SU-DHL-6 (cell line): ENCODE data around the gene SPACA1.

Source experiments
- H2AFZ ChIP-seq: fragments of 200-600 bp; sonication (generic); 2 replicates; pipeline ENCODE4 v1.6.1; 2014; ENCODE audit warnings: low read depth, mild to moderate bottlenecking, moderate library complexity, mixed read lengths, antibody characterized with exemption, low read length; ENCODE audit not compliant: severe bottlenecking
- H3F3A ChIP-seq: fragments of 200-600 bp; shearing (Covaris generic); 2 replicates; pipeline ENCODE4 v1.6.0; 2016; ENCODE audit warnings: antibody characterized with exemption, mild to moderate bottlenecking; ENCODE audit not compliant: insufficient read depth
- H3K27ac ChIP-seq: fragments of 200-600 bp; sonication (generic); 2 replicates; pipeline ENCODE4 v1.5.1; 2016; ENCODE audit warnings: low read depth, mild to moderate bottlenecking, low read length, moderate library complexity, mixed read lengths
- H3K27me3 ChIP-seq: fragments of 200-600 bp; sonication (generic), shearing (Covaris generic); 2 replicates; pipeline ENCODE4 v1.6.0; 2014; ENCODE audit warnings: mild to moderate bottlenecking, low read length
- H3K36me3 ChIP-seq: fragments of 200-600 bp; sonication (generic); 2 replicates; pipeline ENCODE4 v1.6.1; 2014; ENCODE audit warnings: mild to moderate bottlenecking, low read length, mixed read lengths
- H3K4me2 ChIP-seq: fragments of 300-600, 200-600 bp; shearing (Covaris generic), sonication (generic); 2 replicates; pipeline ENCODE4 v1.6.0; 2014; ENCODE audit warnings: low read length, low read depth, mild to moderate bottlenecking; ENCODE audit not compliant: poor library complexity, severe bottlenecking
- H3K4me3 ChIP-seq: fragments of 200-600 bp; sonication (generic); 2 replicates; pipeline ENCODE4 v1.5.1; 2014; ENCODE audit warnings: antibody characterized with exemption, low read length, mild to moderate bottlenecking, mixed read lengths; ENCODE audit not compliant: insufficient read depth, poor library complexity, severe bottlenecking
- H3K79me2 ChIP-seq: fragments of 200-600 bp; sonication (generic); 2 replicates; pipeline ENCODE4 v1.6.1; 2014; ENCODE audit warnings: mild to moderate bottlenecking, low read length, moderate library complexity; ENCODE audit not compliant: insufficient read depth
- H3K9ac ChIP-seq: fragments of 200-600 bp; sonication (generic); 2 replicates; pipeline ENCODE4 v1.7.0; 2014; ENCODE audit warnings: mild to moderate bottlenecking, low read length
- H3K9me2 ChIP-seq: fragments of 200-600 bp; sonication (generic); replicated peaks from 2 replicates; pipeline ENCODE4 v1.6.1; 2014; ENCODE audit warnings: low read length; ENCODE audit not compliant: insufficient read depth
- H3K9me3 ChIP-seq: fragments of 200-600 bp; sonication (generic); 2 replicates; pipeline ENCODE4 v1.6.1; 2014; ENCODE audit warnings: low read length, mixed read lengths; ENCODE audit not compliant: insufficient read depth
- H4K20me1 ChIP-seq: fragments of 200-600 bp; sonication (generic); 2 replicates; pipeline ENCODE4 v1.6.1; 2014; ENCODE audit warnings: low read depth, mild to moderate bottlenecking, antibody characterized with exemption, low read length, moderate library complexity, mixed read lengths
- EZH2phosphoT487 ChIP-seq: fragments of 200-600 bp; sonication (generic), shearing (Covaris generic); conservative IDR thresholded peaks from 2 replicates; pipeline ENCODE4 v1.6.1; 2018; ENCODE audit warnings: mild to moderate bottlenecking, antibody characterized with exemption, low read length, moderate library complexity, mixed read lengths
- TF ChIP-seq, protein P1 (sequence below): fragments of 200-600 bp; sonication (generic); IDR thresholded peaks from one replicate; pipeline ENCODE4 v1.5.1; 2017; ENCODE audit warnings: antibody characterized with exemption, mild to moderate bottlenecking, low read length, moderate library complexity; ENCODE audit not compliant: insufficient read depth, poor library complexity, severe bottlenecking

SPACA1 gene

DNA sequence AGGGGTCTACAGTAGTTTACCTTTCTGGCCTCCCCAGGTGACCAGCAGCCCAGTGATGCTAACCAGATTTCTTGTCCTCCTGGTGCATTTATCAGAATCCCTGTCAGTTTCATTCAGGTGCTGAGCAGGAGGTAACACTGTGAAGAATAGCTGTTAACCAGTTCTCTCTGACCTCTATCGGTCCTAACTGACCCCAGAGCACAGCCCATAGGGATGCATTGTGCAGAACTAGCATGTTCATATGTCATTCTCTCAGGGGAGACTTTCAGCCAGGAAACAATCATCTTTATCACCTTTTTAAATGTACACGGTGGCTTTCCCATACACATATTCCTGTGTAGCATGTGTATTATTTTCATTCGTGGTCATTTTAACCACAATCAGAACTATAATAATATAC, 68.6 kb downstream of the SPACA1 start:
- no peaks in the 10 kb centered on the region for H4K20me1 ChIP-seq
- H3K9me3 ChIP-seq = no peaks in the 10 kb centered on the region
- no peaks in the 10 kb centered on the region for H3F3A ChIP-seq
- H3K79me2 ChIP-seq = no peaks in the 10 kb centered on the region
- no peaks in the 10 kb centered on the region for H3K9me2 ChIP-seq
- no peaks in the 10 kb centered on the region for H3K27me3 ChIP-seq
- H3K4me2 ChIP-seq = no peak overlapping the region
- no peak overlapping the region for H3K4me3 ChIP-seq
- H3K9ac ChIP-seq = no peak overlapping the region
- no peaks in the 10 kb centered on the region for H3K36me3 ChIP-seq
- no peak overlapping the region for H2AFZ ChIP-seq
- TF ChIP-seq, protein P1, sequence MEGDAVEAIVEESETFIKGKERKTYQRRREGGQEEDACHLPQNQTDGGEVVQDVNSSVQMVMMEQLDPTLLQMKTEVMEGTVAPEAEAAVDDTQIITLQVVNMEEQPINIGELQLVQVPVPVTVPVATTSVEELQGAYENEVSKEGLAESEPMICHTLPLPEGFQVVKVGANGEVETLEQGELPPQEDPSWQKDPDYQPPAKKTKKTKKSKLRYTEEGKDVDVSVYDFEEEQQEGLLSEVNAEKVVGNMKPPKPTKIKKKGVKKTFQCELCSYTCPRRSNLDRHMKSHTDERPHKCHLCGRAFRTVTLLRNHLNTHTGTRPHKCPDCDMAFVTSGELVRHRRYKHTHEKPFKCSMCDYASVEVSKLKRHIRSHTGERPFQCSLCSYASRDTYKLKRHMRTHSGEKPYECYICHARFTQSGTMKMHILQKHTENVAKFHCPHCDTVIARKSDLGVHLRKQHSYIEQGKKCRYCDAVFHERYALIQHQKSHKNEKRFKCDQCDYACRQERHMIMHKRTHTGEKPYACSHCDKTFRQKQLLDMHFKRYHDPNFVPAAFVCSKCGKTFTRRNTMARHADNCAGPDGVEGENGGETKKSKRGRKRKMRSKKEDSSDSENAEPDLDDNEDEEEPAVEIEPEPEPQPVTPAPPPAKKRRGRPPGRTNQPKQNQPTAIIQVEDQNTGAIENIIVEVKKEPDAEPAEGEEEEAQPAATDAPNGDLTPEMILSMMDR = no peak
- no peak for TF ChIP-seq EZH2phosphoT487
- no peak overlapping the region for H3K27ac ChIP-seq
